H9 (cell line): ENCODE measurements around the gene ADARB2. TPM values are rescaled to one million over a fixed set of nuclear protein-coding genes. Genes with fewer than 3 reads are reported as not detected.
A peak's percentile ranks its signal among the peaks of the same experiment; 100 is the strongest.

ENCODE experiments used
- DNase-seq: peaks from one replicate; pipeline ENCODE4 v3.0.0-alpha.2; 2017
- H2AFZ ChIP-seq: one replicate; pipeline ENCODE4 v1.6.1; 2013; ENCODE audit warnings: mild to moderate bottlenecking, low read length, control low read depth, moderate library complexity
- H2AK5ac ChIP-seq: 2 replicates; pipeline ENCODE4 v1.6.1; 2013; ENCODE audit warnings: low read length, control low read depth, mixed read lengths; ENCODE audit not compliant: insufficient read length
- H2BK120ac ChIP-seq: one replicate; pipeline ENCODE4 v1.6.1; 2013; ENCODE audit warnings: low read depth, mild to moderate bottlenecking, low read length, control low read depth, inconsistent platforms; ENCODE audit not compliant: poor library complexity, severe bottlenecking
- H2BK12ac ChIP-seq: 2 replicates; pipeline ENCODE4 v1.6.1; 2013; ENCODE audit warnings: low read length, control low read depth, mixed read lengths, low read depth; ENCODE audit not compliant: insufficient read length
- H2BK15ac ChIP-seq: 2 replicates; pipeline ENCODE4 v1.6.1; 2013; ENCODE audit warnings: low read depth, low read length, control low read depth
- H2BK20ac ChIP-seq: one replicate; pipeline ENCODE4 v1.6.1; 2013; ENCODE audit warnings: low read depth, mild to moderate bottlenecking, low read length, control low read depth, inconsistent platforms; ENCODE audit not compliant: poor library complexity, severe bottlenecking
- H2BK5ac ChIP-seq: 2 replicates; pipeline ENCODE4 v1.6.1; 2013; ENCODE audit warnings: low read length, control low read depth, mixed read lengths; ENCODE audit not compliant: insufficient read length
- H3K14ac ChIP-seq: 2 replicates; pipeline ENCODE4 v1.6.1; 2013; ENCODE audit warnings: low read length, control low read depth; ENCODE audit not compliant: insufficient read depth
- H3K18ac ChIP-seq: 2 replicates; pipeline ENCODE4 v1.6.1; 2013; ENCODE audit warnings: low read depth, mild to moderate bottlenecking, mixed read lengths, low read length, control low read depth; ENCODE audit not compliant: insufficient read length
- H3K23ac ChIP-seq: 2 replicates; pipeline ENCODE4 v1.6.1; 2013; ENCODE audit warnings: low read length, control low read depth, mixed read lengths, low read depth; ENCODE audit not compliant: insufficient read length
- H3K23me2 ChIP-seq: 2 replicates; pipeline ENCODE4 v1.6.1; 2013; ENCODE audit warnings: low read depth, mild to moderate bottlenecking, mixed read lengths, low read length, control low read depth; ENCODE audit not compliant: insufficient read length, poor library complexity, severe bottlenecking
- H3K27ac ChIP-seq: 2 replicates; pipeline ENCODE4 v1.5.1; 2013; ENCODE audit warnings: low read length, control low read depth, mixed read lengths, low read depth; ENCODE audit not compliant: insufficient read length
- H3K27me3 ChIP-seq: 2 replicates; pipeline ENCODE4 v1.6.1; 2013; ENCODE audit warnings: low read length, control low read depth, inconsistent platforms; ENCODE audit not compliant: insufficient read depth
- H3K4ac ChIP-seq: 2 replicates; pipeline ENCODE4 v1.6.1; 2013; ENCODE audit warnings: low read depth, mild to moderate bottlenecking, control low read depth, inconsistent platforms, low read length, moderate library complexity
- H3K4me1 ChIP-seq: 2 replicates; pipeline ENCODE4 v1.6.1; 2013; ENCODE audit warnings: low read length, control low read depth, inconsistent platforms; ENCODE audit not compliant: insufficient read depth
- H3K4me2 ChIP-seq: 2 replicates; pipeline ENCODE4 v1.6.1; 2013; ENCODE audit warnings: low read length, control low read depth, mixed read lengths; ENCODE audit not compliant: insufficient read length, insufficient read depth
- H3K56ac ChIP-seq: 2 replicates; pipeline ENCODE4 v1.6.1; 2013; ENCODE audit warnings: low read depth, mild to moderate bottlenecking, mixed read lengths, low read length, control low read depth; ENCODE audit not compliant: insufficient read length
- H3K79me1 ChIP-seq: 2 replicates; pipeline ENCODE4 v1.6.1; 2013; ENCODE audit warnings: low read depth, mild to moderate bottlenecking, moderate library complexity, low read length, control low read depth, inconsistent platforms; ENCODE audit not compliant: insufficient read depth, poor library complexity, severe bottlenecking
- H3K79me2 ChIP-seq: 2 replicates; pipeline ENCODE4 v1.6.1; 2013; ENCODE audit warnings: low read length, control low read depth, inconsistent platforms; ENCODE audit not compliant: insufficient read depth
- H3K9ac ChIP-seq: 2 replicates; pipeline ENCODE4 v1.6.1; 2013; ENCODE audit warnings: low read length, control low read depth, mixed read lengths; ENCODE audit not compliant: insufficient read length; ENCODE audit errors: extremely low read depth
- H3K9me3 ChIP-seq: one replicate; pipeline ENCODE4 v1.6.1; 2013; ENCODE audit warnings: low read depth, low read length, inconsistent platforms; ENCODE audit not compliant: control insufficient read depth
- H3T11ph ChIP-seq: one replicate; pipeline ENCODE4 v1.6.1; 2013; ENCODE audit warnings: mild to moderate bottlenecking, low read length, control low read depth, inconsistent platforms
- H4K20me1 ChIP-seq: one replicate; pipeline ENCODE4 v1.6.1; 2013; ENCODE audit not compliant: control insufficient read depth, insufficient read length, insufficient read depth
- H4K5ac ChIP-seq: 2 replicates; pipeline ENCODE4 v1.6.1; 2013; ENCODE audit warnings: low read depth, mild to moderate bottlenecking, mixed read lengths, low read length, control low read depth; ENCODE audit not compliant: insufficient read length
- H4K8ac ChIP-seq: replicated peaks from 2 replicates; pipeline ENCODE4 v1.6.1; 2013; ENCODE audit warnings: low read length, control low read depth, mixed read lengths, low read depth; ENCODE audit not compliant: insufficient read length
- H4K91ac ChIP-seq: 2 replicates; pipeline ENCODE4 v1.6.1; 2013; ENCODE audit warnings: low read depth, mild to moderate bottlenecking, moderate library complexity, mixed read lengths, low read length, control low read depth; ENCODE audit not compliant: insufficient read length
- H3K27ac Mint-ChIP-seq, 3 experiments: 2 replicates in 2 of 3; 3 replicates in 1 of 3; pipeline ENCODE4 v1.8.0; 2020 to 2021; ENCODE audit warnings: mixed read lengths in 3 of 3, mild to moderate bottlenecking in 1 of 3, moderate library complexity in 1 of 3
- H3K27me3 Mint-ChIP-seq: 2 replicates; pipeline ENCODE4 v1.8.0; 2021; ENCODE audit warnings: low read depth, mild to moderate bottlenecking, moderate library complexity, mixed read lengths
- H3K36me3 Mint-ChIP-seq, 3 experiments: 2 replicates in 2 of 3; 3 replicates in 1 of 3; pipeline ENCODE4 v1.8.0; 2020 to 2021; ENCODE audit warnings: low read depth in 3 of 3, mixed read lengths in 3 of 3; ENCODE audit not compliant: insufficient read depth in 1 of 3
- H3K4me1 Mint-ChIP-seq, 2 experiments: 2 replicates each; pipeline ENCODE4 v1.8.0; 2020; ENCODE audit warnings: mixed read lengths in 2 of 2
- H3K4me3 Mint-ChIP-seq, 2 experiments: 2 replicates in 1 of 2; 3 replicates in 1 of 2; pipeline ENCODE4 v1.8.0; 2020 to 2021; ENCODE audit warnings: mild to moderate bottlenecking in 2 of 2, mixed read lengths in 2 of 2, moderate library complexity in 1 of 2
- H3K9me3 Mint-ChIP-seq, 2 experiments: 2 replicates in 1 of 2; 3 replicates in 1 of 2; pipeline ENCODE4 v1.8.0; 2020; ENCODE audit warnings: mild to moderate bottlenecking in 2 of 2, mixed read lengths in 2 of 2, moderate library complexity in 1 of 2
- WGBS: extraction: QIAGEN DNeasy Blood & Tissue Kit; methylation state at CpG from one replicate; pipeline ENCODE4 v1.1.7; 2013; ENCODE audit warnings: missing lambda C conversion rate, low lambda C conversion rate, mixed read lengths; ENCODE audit not compliant: insufficient read length; ENCODE audit errors: extremely low coverage; 5-methylcytosine and 5-hydroxymethylcytosine counted together
- total RNA-seq: library from RNA; stranded (reverse); gene quantifications from 2 replicates; pipeline ENCODE4 v1.2.1, GENCODE V29; 2021
- TF ChIP-seq, protein P1 (sequence below): fragments of 200-600 bp; sonication (generic); conservative IDR thresholded peaks from 3 replicates; pipeline ENCODE4 v1.8.0; 2021; ENCODE audit warnings: antibody characterized with exemption, mild to moderate bottlenecking

ADARB2 gene
- total RNA-seq, 1 experiment from 2014 or later = 0.87 TPM

DNA sequence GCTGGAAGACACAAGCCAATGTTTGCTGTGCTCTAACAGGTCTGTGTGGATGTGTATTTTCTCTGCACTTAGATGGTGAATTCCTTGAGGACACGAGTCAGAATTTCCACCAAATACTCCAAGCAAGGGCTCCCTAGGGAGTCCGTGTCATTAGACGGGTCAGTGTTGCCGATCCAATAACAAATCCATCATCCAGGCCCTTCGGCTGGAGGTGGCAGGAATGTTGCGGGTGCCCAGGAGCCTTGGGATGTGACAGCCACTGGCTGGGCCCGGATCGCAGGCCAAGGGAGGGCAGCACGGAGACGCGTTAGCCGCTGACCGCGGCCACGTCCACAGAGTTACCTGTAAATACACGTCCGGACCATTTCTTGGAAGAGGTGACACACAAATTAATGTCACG is 494.4 kb downstream of the ADARB2 start:
- no peak overlapping the region for H4K5ac ChIP-seq
- no peak overlapping the region for H2AK5ac ChIP-seq
- H3K79me1 ChIP-seq = no peaks in the 10 kb centered on the region
- no peak overlapping the region for H2BK12ac ChIP-seq
- no peak overlapping the region for H2AFZ ChIP-seq
- TF ChIP-seq, protein P1, sequence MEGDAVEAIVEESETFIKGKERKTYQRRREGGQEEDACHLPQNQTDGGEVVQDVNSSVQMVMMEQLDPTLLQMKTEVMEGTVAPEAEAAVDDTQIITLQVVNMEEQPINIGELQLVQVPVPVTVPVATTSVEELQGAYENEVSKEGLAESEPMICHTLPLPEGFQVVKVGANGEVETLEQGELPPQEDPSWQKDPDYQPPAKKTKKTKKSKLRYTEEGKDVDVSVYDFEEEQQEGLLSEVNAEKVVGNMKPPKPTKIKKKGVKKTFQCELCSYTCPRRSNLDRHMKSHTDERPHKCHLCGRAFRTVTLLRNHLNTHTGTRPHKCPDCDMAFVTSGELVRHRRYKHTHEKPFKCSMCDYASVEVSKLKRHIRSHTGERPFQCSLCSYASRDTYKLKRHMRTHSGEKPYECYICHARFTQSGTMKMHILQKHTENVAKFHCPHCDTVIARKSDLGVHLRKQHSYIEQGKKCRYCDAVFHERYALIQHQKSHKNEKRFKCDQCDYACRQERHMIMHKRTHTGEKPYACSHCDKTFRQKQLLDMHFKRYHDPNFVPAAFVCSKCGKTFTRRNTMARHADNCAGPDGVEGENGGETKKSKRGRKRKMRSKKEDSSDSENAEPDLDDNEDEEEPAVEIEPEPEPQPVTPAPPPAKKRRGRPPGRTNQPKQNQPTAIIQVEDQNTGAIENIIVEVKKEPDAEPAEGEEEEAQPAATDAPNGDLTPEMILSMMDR = no peak
- Mint-ChIP-seq H3K36me3 (0 out of 7 replicates have a peak, but pooled peaks cover 0 to 2% (median 0%) of the 10 kb centered on the region in 3 experiments), H3K4me3 (no peak overlapping the region), H3K4me1 (peaks cover 10% of the 10 kb centered on the region in 2 experiments), H3K27ac (peak overlapping the region in 1 of 3 experiments; percentile 38; a peak in 2 of 7 replicates), H3K9me3 (peaks cover 2 to 3% of the 10 kb centered on the region in 2 experiments; a peak in 2 of 5 replicates), H3K27me3 (peaks cover 3% of the 10 kb centered on the region)
- no peaks in the 10 kb centered on the region for H3K79me2 ChIP-seq
- H4K8ac ChIP-seq = no peak overlapping the region
- no peak overlapping the region for H3K56ac ChIP-seq
- no peak overlapping the region for H3K4ac ChIP-seq
- H3K4me1 ChIP-seq = no peaks in the 10 kb centered on the region
- no peak overlapping the region for H2BK20ac ChIP-seq
- H4K20me1 ChIP-seq = no peaks in the 10 kb centered on the region
- H3K27me3 ChIP-seq = no peaks in the 10 kb centered on the region
- no peak overlapping the region for H2BK120ac ChIP-seq
- H3K18ac ChIP-seq = no peak overlapping the region
- H3K9ac ChIP-seq = no peak overlapping the region
- H3K9me3 ChIP-seq = no peaks in the 10 kb centered on the region
- no peak overlapping the region for H3K23ac ChIP-seq
- no CpG with 5 or more reads among the region's 18 CpGs for WGBS
- no peak overlapping the region for H3K14ac ChIP-seq
- no peaks in the 10 kb centered on the region for H3K23me2 ChIP-seq
- H2BK15ac ChIP-seq = no peak overlapping the region
- no peak overlapping the region for H3T11ph ChIP-seq
- H2BK5ac ChIP-seq = no peak overlapping the region
- no peak overlapping the region for H3K27ac ChIP-seq
- no peak overlapping the region for H3K4me2 ChIP-seq
- DNase-seq = no peak
- no peak overlapping the region for H4K91ac ChIP-seq
